Astrocyte (in vitro differentiated cells and primary cell): ENCODE results near the gene GON4L. TPM values are rescaled to one million over a fixed set of nuclear protein-coding genes. Genes with fewer than 3 reads are reported as not detected.
"Not testable (repeated sequence)": the region's sequence is repeated elsewhere in the genome, so short reads cannot be mapped to it uniquely, and the experiment has no call there.

Source experiments
- DNase-seq: peaks from one replicate; pipeline ENCODE4 v3.0.0-alpha.2; 2010; ENCODE audit warnings: low read depth
- FAIRE-seq: peaks from 2 replicates; lab custom pipeline; 2011; peaks lifted over from hg19 to GRCh38; lab: Jason Lieb, UNC
- H2AFZ ChIP-seq: 2 replicates; pipeline ENCODE4 v1.6.0; 2012; ENCODE audit warnings: low read depth, low read length, inconsistent platforms
- H3K27ac ChIP-seq: 2 replicates; pipeline ENCODE4 v1.5.1; 2011; ENCODE audit warnings: low read depth, low read length, inconsistent platforms
- H3K27me3 ChIP-seq: 2 replicates; pipeline ENCODE4 v1.6.0; 2011; ENCODE audit warnings: low read length, inconsistent platforms; ENCODE audit not compliant: insufficient read depth
- H3K36me3 ChIP-seq: 2 replicates; pipeline ENCODE4 v1.5.1; 2011; ENCODE audit warnings: low read length, inconsistent platforms; ENCODE audit not compliant: insufficient read depth
- H3K4me1 ChIP-seq: 2 replicates; pipeline ENCODE4 v1.5.1; 2011; ENCODE audit warnings: low read length, inconsistent platforms; ENCODE audit not compliant: insufficient read depth
- H3K4me2 ChIP-seq: 2 replicates; pipeline ENCODE4 v1.6.0; 2012; ENCODE audit warnings: low read length, inconsistent platforms
- H3K4me3 ChIP-seq: 2 replicates; pipeline ENCODE4 v1.5.1; 2011; ENCODE audit warnings: low read depth, mild to moderate bottlenecking, low read length, inconsistent platforms; ENCODE audit not compliant: insufficient read depth
- H3K79me2 ChIP-seq: 2 replicates; pipeline ENCODE4 v1.6.0; 2012; ENCODE audit warnings: mild to moderate bottlenecking, low read length, inconsistent platforms; ENCODE audit not compliant: insufficient read depth
- H3K9ac ChIP-seq: 2 replicates; pipeline ENCODE4 v1.6.0; 2012; ENCODE audit warnings: mild to moderate bottlenecking, low read length, inconsistent platforms
- H3K9me3 ChIP-seq: 2 replicates; pipeline ENCODE4 v1.5.1; 2012; ENCODE audit warnings: low read depth, mild to moderate bottlenecking, low read length, inconsistent platforms; ENCODE audit not compliant: insufficient read depth
- H4K20me1 ChIP-seq: 2 replicates; pipeline ENCODE4 v1.6.0; 2012; ENCODE audit warnings: low read length, inconsistent platforms; ENCODE audit not compliant: insufficient read depth
- H3K27ac Mint-ChIP-seq: one replicate; pipeline ENCODE4 v1.8.0; 2021; ENCODE audit warnings: mild to moderate bottlenecking, mixed read lengths; ENCODE audit not compliant: unreplicated experiment
- H3K27me3 Mint-ChIP-seq: one replicate; pipeline ENCODE4 v1.8.0; 2021; ENCODE audit warnings: low read depth, mixed read lengths; ENCODE audit not compliant: unreplicated experiment
- H3K36me3 Mint-ChIP-seq: one replicate; pipeline ENCODE4 v1.8.0; 2021; ENCODE audit warnings: low read depth, mixed read lengths; ENCODE audit not compliant: unreplicated experiment
- H3K4me1 Mint-ChIP-seq: one replicate; pipeline ENCODE4 v1.8.0; 2021; ENCODE audit warnings: low read depth, mixed read lengths; ENCODE audit not compliant: unreplicated experiment
- H3K4me3 Mint-ChIP-seq: one replicate; pipeline ENCODE4 v1.8.0; 2021; ENCODE audit warnings: mild to moderate bottlenecking, moderate library complexity, mixed read lengths; ENCODE audit not compliant: unreplicated experiment
- H3K9me3 Mint-ChIP-seq: one replicate; pipeline ENCODE4 v1.8.0; 2021; ENCODE audit warnings: mild to moderate bottlenecking, mixed read lengths; ENCODE audit not compliant: unreplicated experiment
- EZH2 ChIP-seq: IDR thresholded peaks from 2 replicates; pipeline ENCODE4 v1.6.1; 2012; ENCODE audit warnings: mild to moderate bottlenecking, low read length, inconsistent platforms; ENCODE audit not compliant: insufficient read depth
- total RNA-seq: library from RNA; stranded (reverse); gene quantifications from 2 replicates; pipeline ENCODE4 v1.2.1, GENCODE V29; 2021
- TF ChIP-seq, protein P1 (sequence below): IDR thresholded peaks from 2 replicates; pipeline ENCODE4 v1.5.1; 2011; ENCODE audit warnings: low read depth, mild to moderate bottlenecking, inconsistent platforms, low read length, moderate library complexity; ENCODE audit not compliant: insufficient read depth

Gene GON4L
- total RNA-seq, 1 donor from 2014 or later: 52.8 TPM

- H3K36me3 Mint-ChIP-seq: peaks cover 24% of the 10 kb centered on the region
- H3K4me1 ChIP-seq: no peaks in the 10 kb centered on the region
- no peaks in the 10 kb centered on the region for H3K27me3 Mint-ChIP-seq
- no peak overlapping the region for H3K4me2 ChIP-seq
- H3K27ac ChIP-seq: no peak overlapping the region
- H3K79me2 ChIP-seq: no peaks in the 10 kb centered on the region
- no peaks in the 10 kb centered on the region for H3K9me3 ChIP-seq
- H3K4me3 Mint-ChIP-seq: peak overlapping the region; percentile 17
- H3K27me3 ChIP-seq: no peaks in the 10 kb centered on the region
- peak overlapping the region; percentile 56 for H3K27ac Mint-ChIP-seq
- peak; percentile 4 for DNase-seq
- no peak for FAIRE-seq
- no peak overlapping the region for H3K4me3 ChIP-seq
- TF ChIP-seq, protein P1, sequence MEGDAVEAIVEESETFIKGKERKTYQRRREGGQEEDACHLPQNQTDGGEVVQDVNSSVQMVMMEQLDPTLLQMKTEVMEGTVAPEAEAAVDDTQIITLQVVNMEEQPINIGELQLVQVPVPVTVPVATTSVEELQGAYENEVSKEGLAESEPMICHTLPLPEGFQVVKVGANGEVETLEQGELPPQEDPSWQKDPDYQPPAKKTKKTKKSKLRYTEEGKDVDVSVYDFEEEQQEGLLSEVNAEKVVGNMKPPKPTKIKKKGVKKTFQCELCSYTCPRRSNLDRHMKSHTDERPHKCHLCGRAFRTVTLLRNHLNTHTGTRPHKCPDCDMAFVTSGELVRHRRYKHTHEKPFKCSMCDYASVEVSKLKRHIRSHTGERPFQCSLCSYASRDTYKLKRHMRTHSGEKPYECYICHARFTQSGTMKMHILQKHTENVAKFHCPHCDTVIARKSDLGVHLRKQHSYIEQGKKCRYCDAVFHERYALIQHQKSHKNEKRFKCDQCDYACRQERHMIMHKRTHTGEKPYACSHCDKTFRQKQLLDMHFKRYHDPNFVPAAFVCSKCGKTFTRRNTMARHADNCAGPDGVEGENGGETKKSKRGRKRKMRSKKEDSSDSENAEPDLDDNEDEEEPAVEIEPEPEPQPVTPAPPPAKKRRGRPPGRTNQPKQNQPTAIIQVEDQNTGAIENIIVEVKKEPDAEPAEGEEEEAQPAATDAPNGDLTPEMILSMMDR: no peak
- no peak for TF ChIP-seq EZH2
- peaks cover 7% of the 10 kb centered on the region for H3K4me1 Mint-ChIP-seq
- peaks cover 41% of the 10 kb centered on the region for H3K36me3 ChIP-seq
- H2AFZ ChIP-seq: no peak overlapping the region
- no peaks in the 10 kb centered on the region for H4K20me1 ChIP-seq
- H3K9me3 Mint-ChIP-seq: no peaks in the 10 kb centered on the region
- no peak overlapping the region for H3K9ac ChIP-seq
These were observed 80.6 kb downstream of the GON4L start for GRCh38 chr1:155776414-155776813.

DNA sequence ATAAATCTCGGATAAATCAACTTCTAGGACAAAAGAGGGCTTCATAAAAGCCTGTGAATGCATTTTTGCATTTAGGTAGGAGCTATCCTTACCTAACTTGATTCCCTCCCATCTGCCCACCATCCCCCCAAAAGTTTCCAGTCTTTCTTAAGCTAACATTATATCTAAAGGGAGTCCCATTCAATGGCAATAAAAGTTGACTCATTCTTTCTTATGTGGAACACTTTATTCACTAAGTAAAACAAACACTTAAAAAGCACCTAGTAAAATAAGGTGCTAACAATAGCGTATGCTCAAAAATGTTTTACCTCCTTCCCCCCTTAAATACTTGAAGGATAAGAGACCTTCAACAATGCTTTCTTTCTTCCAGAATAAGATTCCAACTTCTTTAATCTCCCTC lies 83.8 kb downstream of the GON4L start:
- Histone ChIP-seq H3K9me3 (no peaks in the 10 kb centered on the region), H3K27me3 (no peaks in the 10 kb centered on the region), H3K4me1 (no peaks in the 10 kb centered on the region), H2AFZ (no peak overlapping the region), H3K9ac (no peak overlapping the region), H3K4me3 (no peak overlapping the region), H3K79me2 (no peaks in the 10 kb centered on the region), H3K27ac (no peak overlapping the region), H3K4me2 (no peak overlapping the region), H4K20me1 (no peaks in the 10 kb centered on the region), H3K36me3 (peaks cover 62% of the 10 kb centered on the region)
- Mint-ChIP-seq H3K9me3 (no peaks in the 10 kb centered on the region), H3K4me3 (no peak overlapping the region), H3K27ac (no peak overlapping the region), H3K27me3 (no peaks in the 10 kb centered on the region), H3K4me1 (peaks cover 7% of the 10 kb centered on the region), H3K36me3 (peaks cover 36% of the 10 kb centered on the region)
- TF ChIP-seq, protein P1: no peak
- TF ChIP-seq EZH2: no peak
- no peak for DNase-seq
- FAIRE-seq: no peak

DNA sequence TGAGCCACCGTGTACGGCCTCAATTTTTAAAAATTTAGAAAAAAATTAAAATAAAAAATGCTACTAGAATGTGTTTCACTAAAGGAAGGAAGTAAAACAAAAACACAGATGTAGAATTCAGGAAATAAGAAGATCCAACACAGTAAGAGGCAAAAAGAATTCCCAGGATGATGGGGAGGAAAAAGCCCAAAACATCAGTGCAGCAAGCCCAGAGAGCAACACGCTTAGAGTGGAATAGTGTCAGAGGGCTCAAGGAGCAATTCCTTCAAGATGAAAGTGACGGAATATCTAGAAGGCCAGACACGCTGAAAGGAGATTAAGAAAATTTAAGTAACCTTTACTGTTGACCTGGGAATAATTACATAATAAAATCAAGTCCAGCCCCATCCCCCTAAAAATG lies 87.8 kb downstream of the GON4L start:
- FAIRE-seq (no peak), DNase-seq (no peak)
- Histone ChIP-seq H3K79me2 (no peaks in the 10 kb centered on the region), H3K9me3 (no peaks in the 10 kb centered on the region), H2AFZ (no peak overlapping the region), H3K4me1 (no peaks in the 10 kb centered on the region), H3K36me3 (peaks cover 57% of the 10 kb centered on the region), H3K4me2 (no peak overlapping the region), H3K27ac (no peak overlapping the region), H4K20me1 (no peaks in the 10 kb centered on the region), H3K9ac (no peak overlapping the region), H3K4me3 (no peak overlapping the region), H3K27me3 (no peaks in the 10 kb centered on the region)
- H3K4me1 Mint-ChIP-seq: no peaks in the 10 kb centered on the region
- no peak overlapping the region for H3K27ac Mint-ChIP-seq
- TF ChIP-seq EZH2: no peak
- TF ChIP-seq, protein P1: no peak
- no peaks in the 10 kb centered on the region for H3K9me3 Mint-ChIP-seq
- H3K36me3 Mint-ChIP-seq: peaks cover 40% of the 10 kb centered on the region
- H3K27me3 Mint-ChIP-seq: no peaks in the 10 kb centered on the region
- peak overlapping the region; percentile 41 for H3K4me3 Mint-ChIP-seq

DNA sequence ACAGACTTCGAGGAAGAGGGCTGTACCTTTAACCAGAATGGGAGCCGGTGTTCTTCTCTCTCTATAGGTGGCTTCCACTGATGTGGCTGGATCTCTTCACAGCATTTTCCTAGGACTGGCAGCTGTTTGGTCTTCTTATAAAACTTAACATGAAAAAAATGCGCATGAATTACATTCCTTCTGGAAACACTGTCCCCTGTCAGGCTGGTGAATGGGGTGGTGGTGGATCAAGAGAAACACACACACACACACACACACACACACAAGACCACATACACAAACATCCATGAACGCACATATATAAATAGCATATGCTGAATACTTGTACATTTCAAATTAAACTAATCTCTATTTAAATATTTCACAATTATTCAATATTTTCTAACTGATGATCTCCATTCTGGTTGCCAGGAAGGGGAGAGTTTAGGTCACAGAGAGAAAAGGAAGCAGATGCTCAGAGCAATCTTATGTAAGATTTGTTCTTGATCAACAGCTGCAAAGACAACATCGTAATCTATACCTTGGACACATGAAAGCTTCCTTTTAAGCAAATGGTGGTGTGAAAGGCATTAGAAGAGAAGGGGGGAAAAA lies 89.5 kb downstream of the GON4L start:
- H3K9ac ChIP-seq, H3K27me3 Mint-ChIP-seq, FAIRE-seq, H4K20me1 ChIP-seq, H3K27me3 ChIP-seq, H3K4me3 Mint-ChIP-seq, H3K4me1 ChIP-seq, H3K27ac Mint-ChIP-seq, H3K9me3 ChIP-seq, H3K9me3 Mint-ChIP-seq, H3K79me2 ChIP-seq, H2AFZ ChIP-seq, DNase-seq, H3K4me2 ChIP-seq, H3K27ac ChIP-seq, H3K4me1 Mint-ChIP-seq, H3K4me3 ChIP-seq: not testable (repeated sequence)
- H3K36me3 Mint-ChIP-seq: peaks cover 42% of the 10 kb centered on the region
- peaks cover 47% of the 10 kb centered on the region for H3K36me3 ChIP-seq
